K562 treated with DMSO at 1 percent for 48 hours (cell line): ENCODE results near the gene OASL. TPM values are rescaled to one million over a fixed set of nuclear protein-coding genes. Genes with fewer than 3 reads are reported as not detected.

ENCODE experiments used
- total RNA-seq: library from RNA; unstranded; fragments of 300-600 nt; gene quantifications from 2 replicates; pipeline ENCODE4 v1.2.3, GENCODE V29; 2022; ENCODE audit warnings: low replicate concordance; ENCODE audit errors: extremely low read depth

Gene OASL, protein sequence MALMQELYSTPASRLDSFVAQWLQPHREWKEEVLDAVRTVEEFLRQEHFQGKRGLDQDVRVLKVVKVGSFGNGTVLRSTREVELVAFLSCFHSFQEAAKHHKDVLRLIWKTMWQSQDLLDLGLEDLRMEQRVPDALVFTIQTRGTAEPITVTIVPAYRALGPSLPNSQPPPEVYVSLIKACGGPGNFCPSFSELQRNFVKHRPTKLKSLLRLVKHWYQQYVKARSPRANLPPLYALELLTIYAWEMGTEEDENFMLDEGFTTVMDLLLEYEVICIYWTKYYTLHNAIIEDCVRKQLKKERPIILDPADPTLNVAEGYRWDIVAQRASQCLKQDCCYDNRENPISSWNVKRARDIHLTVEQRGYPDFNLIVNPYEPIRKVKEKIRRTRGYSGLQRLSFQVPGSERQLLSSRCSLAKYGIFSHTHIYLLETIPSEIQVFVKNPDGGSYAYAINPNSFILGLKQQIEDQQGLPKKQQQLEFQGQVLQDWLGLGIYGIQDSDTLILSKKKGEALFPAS
- not detected in 2 replicates for total RNA-seq

DNA sequence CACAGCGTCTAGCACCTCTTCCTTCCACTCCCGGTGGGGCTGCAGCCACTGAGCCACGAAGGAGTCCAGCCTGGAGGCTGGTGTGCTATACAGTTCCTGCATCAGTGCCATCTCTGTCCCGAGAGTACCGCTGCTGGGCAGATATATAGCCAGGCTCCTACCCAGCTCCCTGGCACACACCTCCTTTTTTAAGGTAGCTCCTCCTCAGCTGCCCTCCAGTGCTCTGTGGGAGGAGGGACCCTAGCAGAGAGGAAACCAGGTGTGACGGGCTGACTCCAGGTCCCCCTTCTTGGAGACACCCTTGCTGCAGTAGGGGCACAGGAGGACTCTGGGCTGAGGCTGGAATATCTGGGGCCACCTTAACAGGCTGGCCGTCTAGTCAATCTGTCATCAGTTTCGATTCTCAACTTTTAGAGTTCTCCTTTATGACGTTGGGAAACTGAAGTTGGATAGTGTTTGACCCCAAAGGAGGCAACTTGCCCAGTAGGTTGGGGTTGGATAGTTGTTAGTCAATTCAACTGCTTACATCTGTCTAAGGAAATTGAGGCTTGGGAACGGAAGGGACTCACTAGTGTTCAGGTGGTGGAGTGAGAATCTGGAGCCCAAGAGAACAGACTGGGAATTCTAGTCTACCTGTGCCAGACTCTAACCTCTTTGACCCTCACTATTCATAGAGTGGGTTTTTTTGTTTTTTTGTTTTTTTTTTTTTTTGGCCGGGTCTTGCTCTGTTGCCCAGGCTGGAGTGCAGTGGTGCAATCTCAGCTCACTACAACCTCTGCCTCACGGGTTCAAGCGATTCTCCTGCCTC, at the start of gene OASL:
TSS of gene OASL (minus strand) at position 386 of the 808 bp plus-strand sequence. CDS start at position 111, 275 bp downstream.

DNA sequence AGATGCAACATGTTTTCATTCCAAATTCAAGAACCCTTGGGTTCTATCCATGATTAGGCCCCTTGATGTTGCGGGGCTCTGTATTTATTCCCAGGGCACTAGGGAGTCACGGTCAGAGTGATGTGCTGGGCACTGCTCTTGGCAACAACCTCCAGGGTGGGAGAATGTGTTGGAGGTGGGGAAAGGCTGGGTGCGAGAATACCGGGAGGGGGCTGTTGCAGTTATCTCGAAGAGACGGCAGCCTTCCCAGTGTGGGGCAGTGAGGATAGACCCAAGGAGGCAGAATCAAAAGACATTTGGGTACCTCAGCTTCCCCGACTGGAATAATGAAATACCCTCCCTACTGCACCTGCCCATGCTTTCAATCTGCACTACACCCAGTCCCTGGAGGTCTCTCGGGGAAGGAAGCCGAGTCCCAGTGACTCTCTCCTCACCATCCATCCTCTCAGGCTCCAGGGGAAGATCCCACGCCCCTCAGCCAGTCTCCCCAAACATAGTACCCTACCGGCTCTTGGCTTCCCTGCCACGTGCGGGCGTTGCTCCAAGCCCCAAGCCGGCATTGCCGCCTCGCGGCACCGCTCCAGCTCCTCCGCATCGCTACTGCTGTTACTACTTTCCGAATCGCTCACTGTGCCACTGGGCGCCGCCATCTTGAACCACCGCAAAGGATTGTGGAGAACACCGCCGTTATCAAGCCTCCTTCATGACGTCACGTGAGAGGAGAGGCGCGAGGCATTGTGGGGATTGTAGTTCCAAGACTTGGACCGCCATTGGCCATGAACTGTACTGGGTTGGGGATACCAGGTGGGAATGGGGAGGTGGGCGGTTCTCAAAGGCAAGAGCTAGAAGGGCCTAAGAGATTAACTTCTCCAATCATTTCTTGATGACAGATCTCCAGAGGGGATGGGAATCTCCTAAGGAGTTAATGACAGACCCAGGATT, 22.9 kb downstream of the OASL start, which contains the start of gene C12orf43:
TSS of gene C12orf43 (minus strand) at position 663 of the 942 bp plus-strand sequence. CDS start at position 650, 13 bp downstream.

DNA sequence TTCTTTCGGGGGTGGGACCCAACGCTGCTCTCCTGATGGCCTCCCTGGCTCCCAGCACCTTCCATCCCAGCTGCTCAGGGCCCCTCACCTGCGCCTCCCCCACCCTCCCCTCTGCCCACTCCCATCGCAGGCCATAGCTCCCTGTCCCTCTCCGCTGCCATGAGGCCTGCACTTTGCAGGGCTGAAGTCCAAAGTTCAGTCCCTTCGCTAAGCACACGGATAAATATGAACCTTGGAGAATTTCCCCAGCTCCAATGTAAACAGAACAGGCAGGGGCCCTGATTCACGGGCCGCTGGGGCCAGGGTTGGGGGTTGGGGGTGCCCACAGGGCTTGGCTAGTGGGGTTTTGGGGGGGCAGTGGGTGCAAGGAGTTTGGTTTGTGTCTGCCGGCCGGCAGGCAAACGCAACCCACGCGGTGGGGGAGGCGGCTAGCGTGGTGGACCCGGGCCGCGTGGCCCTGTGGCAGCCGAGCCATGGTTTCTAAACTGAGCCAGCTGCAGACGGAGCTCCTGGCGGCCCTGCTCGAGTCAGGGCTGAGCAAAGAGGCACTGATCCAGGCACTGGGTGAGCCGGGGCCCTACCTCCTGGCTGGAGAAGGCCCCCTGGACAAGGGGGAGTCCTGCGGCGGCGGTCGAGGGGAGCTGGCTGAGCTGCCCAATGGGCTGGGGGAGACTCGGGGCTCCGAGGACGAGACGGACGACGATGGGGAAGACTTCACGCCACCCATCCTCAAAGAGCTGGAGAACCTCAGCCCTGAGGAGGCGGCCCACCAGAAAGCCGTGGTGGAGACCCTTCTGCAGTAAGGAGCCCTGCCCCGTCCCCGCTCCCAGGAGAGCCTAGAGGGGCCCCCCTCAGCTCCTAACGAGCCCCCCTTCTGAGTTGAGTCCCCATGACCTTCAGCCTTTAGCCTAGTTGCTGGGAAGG, 60.5 kb downstream of the OASL start, which contains the start of gene HNF1A:
TSS of gene HNF1A (plus strand) at position 248 of the 924 bp plus-strand sequence. CDS start at position 474, 226 bp downstream.

Other genes with a start within 250 kb of the OASL start
- gene SPPL3, start 134.9 kb downstream of the OASL start, total RNA-seq: not detected in 2 replicates
- gene HNF1A, start 60.7 kb downstream of the OASL start, total RNA-seq: not detected in 2 replicates
- gene C12orf43, start 22.8 kb downstream of the OASL start, total RNA-seq: not detected in 2 replicates
- not detected in 2 replicates for gene P2RX7, start 93.6 kb upstream of the OASL start, total RNA-seq
- not detected in 2 replicates for gene P2RX4, start 170.9 kb upstream of the OASL start, total RNA-seq